ENCODE measurements around the gene TRIM24.

Gene TRIM24

GRCh38 chr7:138543739-138544138, 83.7 kb downstream of the TRIM24 start:
- DNase-seq, result no peak

- no peak for DNase-seq
Measured at GRCh38 chr7:138545123-138545522, 85.1 kb downstream of the TRIM24 start.

- DNase-seq, result no peak
Measured at GRCh38 chr7:138546064-138546619, 86.1 kb downstream of the TRIM24 start.

GRCh38 chr7:138546829-138547228, 86.8 kb downstream of the TRIM24 start:
- no peak for DNase-seq

GRCh38 chr7:138549082-138549481, 89.0 kb downstream of the TRIM24 start:
- no peak for DNase-seq

GRCh38 chr7:138550337-138550736, 90.3 kb downstream of the TRIM24 start:
- DNase-seq, result no peak

GRCh38 chr7:138551102-138551501, 91.0 kb downstream of the TRIM24 start:
- no peak for DNase-seq

- no peak for DNase-seq
Measured at GRCh38 chr7:138553805-138554204, 93.7 kb downstream of the TRIM24 start.

- no peak for DNase-seq
Measured at GRCh38 chr7:138554674-138555073, 94.6 kb downstream of the TRIM24 start.

GRCh38 chr7:138555684-138556083, 95.6 kb downstream of the TRIM24 start:
- no peak for DNase-seq

- DNase-seq, result no peak
Measured at GRCh38 chr7:138556771-138557484, 96.9 kb downstream of the TRIM24 start.

GRCh38 chr7:138559448-138559847, 99.4 kb downstream of the TRIM24 start:
- DNase-seq, result no peak

- no peak for DNase-seq
Measured at GRCh38 chr7:138563808-138564207, 103.7 kb downstream of the TRIM24 start.

GRCh38 chr7:138564365-138564764, 104.3 kb downstream of the TRIM24 start:
- no peak for DNase-seq

- no peak for DNase-seq
Measured at GRCh38 chr7:138565071-138565450, 105.0 kb downstream of the TRIM24 start.

GRCh38 chr7:138565451-138566114, 105.5 kb downstream of the TRIM24 start:
- no peak for DNase-seq

GRCh38 chr7:138568655-138569054, 108.6 kb downstream of the TRIM24 start:
- DNase-seq, result no peak

- DNase-seq, result no peak
Measured at GRCh38 chr7:138569418-138569817, 109.4 kb downstream of the TRIM24 start.

GRCh38 chr7:138570715-138571114, 110.7 kb downstream of the TRIM24 start:
- DNase-seq, result no peak

GRCh38 chr7:138573741-138574140, 113.7 kb downstream of the TRIM24 start:
- no peak for DNase-seq

- DNase-seq, result no peak
Measured at GRCh38 chr7:138575897-138576428, 115.9 kb downstream of the TRIM24 start.

- DNase-seq, result no peak
Measured at GRCh38 chr7:138579136-138579535, 119.1 kb downstream of the TRIM24 start.

GRCh38 chr7:138579671-138580070, 119.6 kb downstream of the TRIM24 start:
- no peak for DNase-seq

GRCh38 chr7:138581065-138581464, 121.0 kb downstream of the TRIM24 start:
- DNase-seq, result no peak
